ENCODE data around the gene MTHFD1L.
"Not testable (repeated sequence)": the region's sequence is repeated elsewhere in the genome, so short reads cannot be mapped to it uniquely, and the experiment has no call there.

MTHFD1L gene

DNA sequence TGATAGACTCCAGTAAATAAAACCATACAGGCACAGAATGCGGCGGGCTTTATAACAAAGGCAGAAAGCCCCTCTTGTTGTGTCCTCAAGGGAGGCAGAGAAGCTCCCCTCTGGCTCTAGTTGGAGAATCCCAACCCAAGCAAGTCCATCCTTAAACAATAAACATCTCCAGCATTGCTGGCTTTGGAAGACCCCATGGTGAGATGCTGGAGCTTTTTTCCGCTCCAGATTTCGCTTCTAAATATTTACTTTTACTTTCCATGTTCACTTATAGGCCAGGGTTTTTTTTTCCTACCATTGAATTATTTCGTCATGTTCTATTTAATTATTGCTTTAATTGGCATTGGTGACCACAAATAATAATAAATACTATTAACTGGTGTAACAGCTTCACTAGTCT is 176.2 kb downstream of the MTHFD1L start:
- DNase-seq (ENCODE audit: extremely low spot score), result no peak
- POLR2A ChIA-PET, result no interaction called here
- CTCF ChIA-PET, result no interaction called here
- TF ChIP-seq FOXM1 (IDR thresholded peaks at IDR 0.05; ENCODE audit: borderline replicate concordance) (no peak), ELF4 (IDR thresholded peaks at IDR 0.05) (no peak), NFRKB (IDR thresholded peaks at IDR 0.05) (no peak), SUZ12 (IDR thresholded peaks at IDR 0.05) (no peak), SP1 (IDR thresholded peaks at IDR 0.05) (no peak), ZNF384 (IDR thresholded peaks at IDR 0.05) (no peak), HDGF (IDR thresholded peaks at IDR 0.05; ENCODE audit: borderline replicate concordance) (no peak), ARNT (IDR thresholded peaks at IDR 0.05) (no peak), CTBP1 (IDR thresholded peaks at IDR 0.05; ENCODE audit: borderline replicate concordance) (no peak), FOXK2 (IDR thresholded peaks at IDR 0.05) (no peak), TARDBP (IDR thresholded peaks at IDR 0.05) (no peak), LEF1 (IDR thresholded peaks at IDR 0.05; ENCODE audit: borderline replicate concordance) (no peak), BHLHE40 (IDR thresholded peaks at IDR 0.05; ENCODE audit: borderline replicate concordance) (no peak), FOXA1 (IDR thresholded peaks at IDR 0.05) (no peak), PKNOX1 (IDR thresholded peaks at IDR 0.05) (no peak)

DNA sequence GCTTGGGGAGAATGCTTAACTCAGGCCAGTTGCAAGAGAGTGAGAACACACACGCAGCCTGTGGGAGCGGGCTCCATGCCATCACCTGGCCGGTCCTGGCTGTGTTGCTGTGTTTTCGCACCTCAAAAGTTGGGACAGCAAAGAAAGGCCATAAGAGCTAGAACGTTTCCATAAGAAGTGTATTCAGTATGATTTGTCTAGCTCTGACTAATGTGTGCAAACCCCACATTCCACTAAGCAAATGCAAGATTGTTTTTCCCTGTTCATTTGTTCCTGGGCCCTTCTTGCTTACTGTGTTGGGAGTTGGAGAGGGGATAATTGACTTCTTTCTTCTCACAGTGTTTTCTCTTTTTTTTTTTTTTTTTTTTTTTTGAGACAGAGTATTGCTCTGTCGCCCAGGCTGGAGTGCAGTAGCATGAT is 177.4 kb downstream of the MTHFD1L start:
- POLR2A ChIA-PET; CTCF ChIA-PET; DNase-seq (ENCODE audit: extremely low spot score): not testable (repeated sequence)

GRCh38 chr6:151043944-151044343 is 178.4 kb downstream of the MTHFD1L start:
- ChIA-PET POLR2A (no interaction called here), CTCF (interaction anchor here (0.8 kb wide), 1 partner anchor 9 kb away, joined by 3 read pairs; no protein-coding TSS in a partner anchor)
- no peak for TF ChIP-seq LEF1 (IDR thresholded peaks at IDR 0.05; ENCODE audit: borderline replicate concordance)
- TF ChIP-seq PKNOX1 (IDR thresholded peaks at IDR 0.05), result no peak
- no peak for TF ChIP-seq ZNF384 (IDR thresholded peaks at IDR 0.05)
- no peak for TF ChIP-seq HDGF (IDR thresholded peaks at IDR 0.05; ENCODE audit: borderline replicate concordance)
- no peak for TF ChIP-seq FOXM1 (IDR thresholded peaks at IDR 0.05; ENCODE audit: borderline replicate concordance)
- TF ChIP-seq BHLHE40 (IDR thresholded peaks at IDR 0.05; ENCODE audit: borderline replicate concordance), result no peak
- TF ChIP-seq SUZ12 (IDR thresholded peaks at IDR 0.05), result no peak
- no peak for TF ChIP-seq ELF4 (IDR thresholded peaks at IDR 0.05)
- no peak for TF ChIP-seq FOXA1 (IDR thresholded peaks at IDR 0.05)
- TF ChIP-seq TARDBP (IDR thresholded peaks at IDR 0.05), result no peak
- TF ChIP-seq SP1 (IDR thresholded peaks at IDR 0.05), result no peak
- no peak for TF ChIP-seq L3MBTL2 (conservative IDR thresholded peaks at IDR 0.05)
- TF ChIP-seq NFRKB (IDR thresholded peaks at IDR 0.05), result no peak
- TF ChIP-seq FOXK2 (IDR thresholded peaks at IDR 0.05), result no peak
- TF ChIP-seq CTBP1 (IDR thresholded peaks at IDR 0.05; ENCODE audit: borderline replicate concordance), result no peak
- no peak for TF ChIP-seq ARNT (IDR thresholded peaks at IDR 0.05)
- DNase-seq (ENCODE audit: extremely low spot score), result no peak

- no peak for TF ChIP-seq FOXM1 (IDR thresholded peaks at IDR 0.05; ENCODE audit: borderline replicate concordance)
- TF ChIP-seq SP1 (IDR thresholded peaks at IDR 0.05), result no peak
- TF ChIP-seq ARNT (IDR thresholded peaks at IDR 0.05), result no peak
- peak; percentile 62 for TF ChIP-seq PKNOX1 (IDR thresholded peaks at IDR 0.05)
- ChIA-PET POLR2A (interaction anchor here (0.6 kb wide), 1 partner anchor 222 kb away, joined by 3 read pairs; no protein-coding TSS in a partner anchor), CTCF (no interaction called here)
- DNase-seq (ENCODE audit: extremely low spot score), result no peak
Observed at GRCh38 chr6:151044465-151045441, 179.3 kb downstream of the MTHFD1L start.

DNA sequence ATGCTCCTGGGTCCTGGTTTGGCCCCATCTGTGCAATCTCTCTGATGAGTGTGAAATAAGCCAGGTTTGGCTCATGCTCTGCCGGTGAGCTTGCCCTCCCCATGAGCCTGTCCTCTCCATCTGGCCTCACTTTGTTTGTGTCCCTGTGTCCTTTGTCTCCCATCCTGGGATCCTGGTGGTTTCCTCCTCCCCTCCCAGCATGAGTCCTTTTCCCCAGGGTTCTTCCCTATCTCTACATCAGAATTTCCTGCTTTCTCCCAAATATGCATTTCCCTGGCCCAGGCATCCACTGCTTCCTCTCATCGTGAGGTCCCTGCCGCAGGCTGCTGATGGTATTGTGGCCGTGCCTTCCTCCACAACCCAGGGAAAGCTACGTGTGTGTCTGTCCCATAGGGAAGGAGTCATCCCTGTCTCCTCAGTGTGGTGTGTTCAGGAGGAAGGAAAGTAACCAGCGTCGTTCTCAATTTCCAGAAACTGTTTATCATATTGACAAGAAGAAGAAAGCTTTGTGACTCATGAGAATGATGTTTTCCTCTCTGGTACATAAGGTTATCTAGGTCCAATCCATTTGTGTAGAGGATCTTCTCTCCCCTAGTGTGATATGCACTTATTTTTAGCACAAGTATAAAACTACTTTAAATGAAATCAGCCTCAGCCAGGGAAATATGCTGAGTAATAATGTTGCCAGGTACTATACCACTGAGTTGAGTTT is 180.2 kb downstream of the MTHFD1L start:
- DNase-seq (ENCODE audit: extremely low spot score); CTCF ChIA-PET: not testable (repeated sequence)

DNA sequence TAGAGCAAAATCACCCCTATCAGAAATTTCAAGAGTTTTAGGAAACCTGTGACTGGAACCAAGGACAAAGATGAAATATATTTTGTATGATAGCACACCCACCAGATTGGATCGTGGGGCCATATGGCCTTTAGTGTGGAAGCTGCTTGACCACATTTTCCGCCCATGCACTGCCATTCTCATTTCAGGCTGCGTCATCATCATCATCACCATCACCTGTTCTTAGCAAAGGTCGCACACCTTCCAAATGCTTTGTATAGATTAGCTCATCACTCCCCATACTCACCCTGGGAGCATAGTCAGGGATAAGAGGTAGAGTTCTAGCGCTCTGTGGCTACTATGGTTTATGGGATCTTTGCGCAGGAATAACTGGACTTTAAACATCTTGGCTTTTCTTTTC is 185.7 kb downstream of the MTHFD1L start:
- POLR2A ChIA-PET, result interaction anchor here (0.5 kb wide), 1 partner anchor 355 kb away, joined by 4 read pairs; no protein-coding TSS in a partner anchor

More for the DNA sequence above, 180.2 kb downstream of the MTHFD1L start:
- POLR2A ChIA-PET, result interaction anchor here (0.6 kb wide), 1 partner anchor 222 kb away, joined by 3 read pairs; no protein-coding TSS in a partner anchor

More for the DNA sequence above, 185.7 kb downstream of the MTHFD1L start:
- no peak for DNase-seq (ENCODE audit: extremely low spot score)
- TF ChIP-seq ZNF384 (IDR thresholded peaks at IDR 0.05), result no peak
- no peak for TF ChIP-seq LEF1 (IDR thresholded peaks at IDR 0.05; ENCODE audit: borderline replicate concordance)
- TF ChIP-seq TARDBP (IDR thresholded peaks at IDR 0.05), result no peak
- TF ChIP-seq ARNT (IDR thresholded peaks at IDR 0.05), result no peak
- TF ChIP-seq BHLHE40 (IDR thresholded peaks at IDR 0.05; ENCODE audit: borderline replicate concordance), result no peak
- TF ChIP-seq ELF4 (IDR thresholded peaks at IDR 0.05), result no peak
- TF ChIP-seq SUZ12 (IDR thresholded peaks at IDR 0.05), result no peak
- TF ChIP-seq FOXA1 (IDR thresholded peaks at IDR 0.05), result no peak
- TF ChIP-seq FOXK2 (IDR thresholded peaks at IDR 0.05), result no peak
- TF ChIP-seq NFRKB (IDR thresholded peaks at IDR 0.05), result no peak
- no peak for TF ChIP-seq SP1 (IDR thresholded peaks at IDR 0.05)
- TF ChIP-seq HDGF (IDR thresholded peaks at IDR 0.05; ENCODE audit: borderline replicate concordance), result no peak
- CTCF ChIA-PET, result interaction anchor here (0.8 kb wide), 1 partner anchor 272 kb away, joined by 3 read pairs; no protein-coding TSS in a partner anchor
